NB4 (cell line): Measurements from ENCODE around the gene STX8.

Experiments used
- CTCF ChIP-seq: IDR thresholded peaks from one replicate; pipeline ENCODE4 v1.5.1; 2012; ENCODE audit warnings: low read depth, low read length
- MAX ChIP-seq: IDR thresholded peaks from 2 replicates; pipeline ENCODE4 v1.6.1; 2011; ENCODE audit warnings: low read depth, low read length
- MYC ChIP-seq: IDR thresholded peaks from 2 replicates; pipeline ENCODE4 v1.6.1; 2011; ENCODE audit warnings: low read depth, low read length
- POLR2A ChIP-seq: IDR thresholded peaks from 2 replicates; pipeline ENCODE4 v1.6.1; 2011; ENCODE audit warnings: mild to moderate bottlenecking; ENCODE audit not compliant: insufficient read length; ENCODE audit errors: extremely low read depth

- no peak for TF ChIP-seq POLR2A
- no peak for TF ChIP-seq CTCF
- no peak for TF ChIP-seq MAX
- no peak for TF ChIP-seq MYC
Observed at GRCh38 chr17:9598661-9599060, 23.0 kb upstream of the STX8 start.
